Esophagus squamous epithelium (tissue), 5 donors: ENCODE data around the gene CHD2. TPM values are rescaled to one million over a fixed set of nuclear protein-coding genes. Genes with fewer than 3 reads are reported as not detected.

ENCODE experiments used
- DNase-seq: peaks from one replicate; lab custom pipeline; 2025; lab: John Stamatoyannopoulos, UW
- H3K27ac ChIP-seq, 4 donors: fragments of 200-600 bp; sonication (generic); one replicate each; pipeline ENCODE4 v1.5.1; 2016 to 2019; ENCODE audit warnings: mild to moderate bottlenecking in 1 of 4
- H3K27me3 ChIP-seq, 4 donors: fragments of 200-600 bp; sonication (generic); 1 replicate in 3 of 4; 2 replicates in 1 of 4; pipeline versions ENCODE4 v1.5.1 to v1.6.0; 2017 to 2021; ENCODE audit warnings: antibody characterized with exemption in 1 of 4
- H3K36me3 ChIP-seq, 3 donors: fragments of 200-600 bp; sonication (generic); one replicate each; pipeline ENCODE4 v1.5.1; 2016 to 2019
- H3K4me1 ChIP-seq, 3 donors: fragments of 200-600 bp; sonication (generic); one replicate each; pipeline ENCODE4 v1.5.1; 2017 to 2019
- H3K4me3 ChIP-seq, 4 donors: fragments of 200-600 bp; sonication (generic); 1 replicate in 3 of 4; 2 replicates in 1 of 4; pipeline ENCODE4 v1.5.1; 2016 to 2019; ENCODE audit warnings: mild to moderate bottlenecking in 2 of 4, moderate library complexity in 1 of 4
- H3K9me3 ChIP-seq, 3 donors: fragments of 200-600 bp; sonication (generic); one replicate each; pipeline ENCODE4 v1.5.1; 2016 to 2019
- CTCF ChIP-seq, 6 experiments: fragments of 450-650 bp in 4 of 6; fragments of 200-600 bp in 2 of 6; sonication (generic) in 2 of 6; IDR thresholded peaks; one replicate each; pipeline ENCODE4 v1.5.1; 2016 to 2019; ENCODE audit warnings: antibody characterized with exemption in 6 of 6, mild to moderate bottlenecking in 4 of 6, moderate library complexity in 4 of 6
- POLR2A ChIP-seq, 4 donors: fragments of 450-650 bp; IDR thresholded peaks; one replicate each; pipeline ENCODE4 v1.6.1; 2017; ENCODE audit warnings: antibody characterized with exemption in 4 of 4, mild to moderate bottlenecking in 4 of 4, moderate library complexity in 3 of 4
- WGBS, 2 donors: methylation state at CpG; one replicate each; pipeline ENCODE4 v1.1.5; 2018; 5-methylcytosine and 5-hydroxymethylcytosine counted together
- intact Hi-C: fragments of 100-400 bp; cut with DNase I; formaldehyde crosslinking; loops from one replicate; pipeline ENCODE4 v1.15.0; 2022
- total RNA-seq, 4 donors: library from RNA; depleted of rRNA; stranded (reverse); fragments of >200 nt; gene quantifications; one replicate each; pipeline ENCODE4 v1.1.0, GENCODE V29; 2016
- donor health status: DM: yes; HTN: yes; CAD: no.

The CHD2 gene
- total RNA-seq, 4 donors from 2014 or later: 36.1 to 132 (median 74.8) TPM

- intact Hi-C loops: no loop called here
- H3K9me3 ChIP-seq: no peaks in the 10 kb centered on the region
- TF ChIP-seq CTCF (IDR thresholded peaks at IDR 0.05) (no peak), POLR2A (IDR thresholded peaks at IDR 0.05) (no peak)
- H3K27ac ChIP-seq: no peak overlapping the region
- peaks cover 7 to 75% (median 32%) of the 10 kb centered on the region in 3 donors for H3K36me3 ChIP-seq
- H3K4me3 ChIP-seq: no peak overlapping the region
- no peaks in the 10 kb centered on the region for H3K27me3 ChIP-seq
- 94 to 95% methylated on average over 2 of the region's 2 CpGs for WGBS, 2 donors
- H3K4me1 ChIP-seq: peaks cover 20 to 71% (median 22%) of the 10 kb centered on the region in 3 donors
- DNase-seq: no peak
Observed at GRCh38 chr15:92925454-92925853, 25.3 kb downstream of the CHD2 start.

GRCh38 chr15:92928225-92928750 is 28.2 kb downstream of the CHD2 start:
- TF ChIP-seq CTCF (IDR thresholded peaks at IDR 0.05) (no peak), POLR2A (IDR thresholded peaks at IDR 0.05) (no peak)
- 96% methylated on average over 3 of the region's 3 CpGs for WGBS, 2 donors
- no peaks in the 10 kb centered on the region for H3K27me3 ChIP-seq
- H3K4me3 ChIP-seq: no peak overlapping the region
- no peak overlapping the region for H3K27ac ChIP-seq
- H3K4me1 ChIP-seq: peaks cover 0 to 52% (median under 1%) of the 10 kb centered on the region in 3 donors
- intact Hi-C loops: no loop called here
- H3K36me3 ChIP-seq: peaks cover 14 to 98% (median 32%) of the 10 kb centered on the region in 3 donors
- no peaks in the 10 kb centered on the region for H3K9me3 ChIP-seq
- DNase-seq: no peak

DNA sequence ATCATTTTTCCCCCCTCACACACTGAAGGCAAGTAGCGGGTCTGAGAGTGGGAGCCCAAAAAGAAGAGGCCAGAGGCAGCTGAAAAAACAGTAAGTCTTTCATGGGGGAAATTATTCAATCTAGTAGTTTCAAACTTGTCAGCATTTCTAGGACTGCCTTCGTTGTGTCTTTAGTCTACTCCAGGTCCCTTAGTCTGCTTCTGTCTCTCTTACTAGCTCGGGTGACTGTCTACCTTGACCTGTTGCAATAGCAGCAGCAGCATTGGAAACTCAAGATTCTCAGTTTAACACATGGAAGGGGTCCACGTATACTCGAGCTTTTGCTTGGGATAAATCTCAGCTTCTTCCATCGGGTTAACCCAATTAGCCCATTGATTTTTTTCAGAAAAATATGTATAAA is 28.9 kb downstream of the CHD2 start:
- peaks cover 0 to 45% (median 0%) of the 10 kb centered on the region in 3 donors for H3K4me1 ChIP-seq
- TF ChIP-seq POLR2A (IDR thresholded peaks at IDR 0.05) (no peak), CTCF (IDR thresholded peaks at IDR 0.05) (no peak)
- no peaks in the 10 kb centered on the region for H3K27me3 ChIP-seq
- H3K4me3 ChIP-seq: no peak overlapping the region
- H3K27ac ChIP-seq: no peak overlapping the region
- H3K9me3 ChIP-seq: no peaks in the 10 kb centered on the region
- intact Hi-C loops: no loop called here
- H3K36me3 ChIP-seq: peaks cover 17 to 100% (median 38%) of the 10 kb centered on the region in 3 donors
- no peak for DNase-seq
- WGBS, 2 donors: 81 to 91% methylated on average over 6 of the region's 6 CpGs

DNA sequence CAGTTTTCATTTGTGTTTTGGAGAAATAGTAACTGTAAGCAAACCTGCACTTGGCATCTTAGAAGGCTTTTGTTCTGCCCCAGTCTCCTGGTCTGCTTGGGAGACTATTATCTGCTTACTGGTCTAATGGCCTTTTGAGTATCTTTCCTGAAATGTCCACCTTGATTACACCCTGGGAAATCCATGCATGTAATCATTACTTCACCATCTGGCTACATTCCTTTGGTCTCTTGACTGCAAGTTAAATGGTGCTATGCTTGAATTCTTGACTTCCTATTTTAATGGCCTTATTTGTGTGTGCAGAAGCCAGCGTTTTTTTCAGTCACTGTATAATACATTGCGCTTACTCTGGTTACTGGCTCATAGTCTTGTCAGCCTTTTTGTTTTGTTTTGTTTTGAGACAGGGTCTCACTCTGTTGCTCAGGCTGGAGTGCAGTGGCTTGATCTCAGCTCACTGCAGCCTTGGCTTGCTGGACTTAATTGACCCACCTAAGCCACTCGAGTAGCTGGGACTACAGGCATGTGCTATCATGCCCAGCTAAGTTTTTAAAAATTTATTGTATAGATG is 30.0 kb downstream of the CHD2 start:
- Histone ChIP-seq H3K4me1 (peaks cover 0 to 34% (median 0%) of the 10 kb centered on the region in 3 donors), H3K27ac (peak overlapping the region in 3 of 4 donors; percentile 5 to 26 (median 7)), H3K4me3 (no peak overlapping the region), H3K9me3 (no peaks in the 10 kb centered on the region), H3K36me3 (peaks cover 17 to 100% (median 33%) of the 10 kb centered on the region in 3 donors), H3K27me3 (no peaks in the 10 kb centered on the region)
- intact Hi-C loops: loop anchor here (10.0 kb wide), 1 partner anchor 55 kb away; no protein-coding TSS in a partner anchor
- TF ChIP-seq CTCF (IDR thresholded peaks at IDR 0.05): no peak
- TF ChIP-seq POLR2A (IDR thresholded peaks at IDR 0.05): no peak
- 33 to 42% methylated on average over 3 of the region's 3 CpGs for WGBS, 2 donors
- DNase-seq: no peak

GRCh38 chr15:92930776-92931175 is 30.7 kb downstream of the CHD2 start:
- 29% methylated on average over 1 of the region's 1 CpG; no CpG with 5 or more reads in 1 of the 2 donors for WGBS, 2 donors
- intact Hi-C loops: loop anchor here (10.0 kb wide), 1 partner anchor 54 kb away; no protein-coding TSS in a partner anchor
- H3K9me3 ChIP-seq: no peaks in the 10 kb centered on the region
- H3K27me3 ChIP-seq: no peaks in the 10 kb centered on the region
- H3K4me1 ChIP-seq: peaks cover 0 to 27% (median 0%) of the 10 kb centered on the region in 3 donors
- H3K4me3 ChIP-seq: no peak overlapping the region
- no peak for TF ChIP-seq POLR2A (IDR thresholded peaks at IDR 0.05)
- no peak for TF ChIP-seq CTCF (IDR thresholded peaks at IDR 0.05)
- H3K36me3 ChIP-seq: peaks cover 17 to 100% (median 36%) of the 10 kb centered on the region in 3 donors
- peak overlapping the region in 3 of 4 donors; percentile 5 to 26 (median 7) for H3K27ac ChIP-seq
- DNase-seq: no peak
